Naive B cell (primary cell): ENCODE data around the gene RNU6-7. TPM values are rescaled to one million over a fixed set of nuclear protein-coding genes. Genes with fewer than 3 reads are reported as not detected.

Source experiments
- ATAC-seq, 2 donors: fragments of 150-1000 bp; cut with Tn5 transposase; 2 replicates each; pipeline ENCODE4 v1.10.0; 2021; ENCODE audit warnings: low read depth in 2 of 2, mild to moderate bottlenecking in 2 of 2, moderate library complexity in 2 of 2
- DNase-seq: peaks from one replicate; pipeline ENCODE4 v3.0.0; 2022
- H3K27ac Mint-ChIP-seq, 6 donors: one replicate each; pipeline ENCODE4 v1.8.0; 2020 to 2022; ENCODE audit warnings: mild to moderate bottlenecking in 6 of 6, mixed read lengths in 6 of 6, moderate library complexity in 5 of 6, inconsistent platforms in 2 of 6
- H3K27me3 Mint-ChIP-seq, 3 donors: one replicate each; pipeline ENCODE4 v1.8.0; 2021 to 2022; ENCODE audit warnings: mixed read lengths in 3 of 3, mild to moderate bottlenecking in 1 of 3
- H3K36me3 Mint-ChIP-seq, 2 donors: one replicate each; pipeline ENCODE4 v1.8.0; 2020 to 2022; ENCODE audit warnings: mixed read lengths in 2 of 2, inconsistent platforms in 1 of 2, mild to moderate bottlenecking in 1 of 2
- H3K4me1 Mint-ChIP-seq, 3 donors: one replicate each; pipeline ENCODE4 v1.8.0; 2020 to 2022; ENCODE audit warnings: mixed read lengths in 3 of 3, inconsistent platforms in 1 of 3, mild to moderate bottlenecking in 1 of 3, moderate library complexity in 1 of 3
- H3K4me3 Mint-ChIP-seq, 8 donors: one replicate each; pipeline ENCODE4 v1.8.0; 2020 to 2022; ENCODE audit warnings: mild to moderate bottlenecking in 8 of 8, mixed read lengths in 8 of 8, moderate library complexity in 8 of 8, inconsistent platforms in 2 of 8
- H3K9me3 Mint-ChIP-seq, 7 donors: one replicate each; pipeline ENCODE4 v1.8.0; 2020 to 2022; ENCODE audit warnings: mixed read lengths in 7 of 7, mild to moderate bottlenecking in 5 of 7, inconsistent platforms in 2 of 7, moderate library complexity in 1 of 7
- polyA plus RNA-seq, 6 donors: library from polyadenylated mRNA; unstranded; fragments of 300-500 nt; fragmentation: Illumina TruSeq; gene quantifications; one replicate each; pipeline ENCODE4 v1.2.3, GENCODE V29; 2021; ENCODE audit warnings: low read depth in 6 of 6

RNU6-7 gene
- polyA plus RNA-seq, 6 donors from 2014 or later = not detected

- no peak for ATAC-seq
- DNase-seq = no peak
- H3K4me3 Mint-ChIP-seq = no peak overlapping the region
- peaks cover 4 to 8% (median 4%) of the 10 kb centered on the region in 3 donors for H3K27me3 Mint-ChIP-seq
- H3K36me3 Mint-ChIP-seq = no peaks in the 10 kb centered on the region
- H3K27ac Mint-ChIP-seq = no peak overlapping the region
- peaks cover 0 to 5% (median 3%) of the 10 kb centered on the region in 3 donors for H3K4me1 Mint-ChIP-seq
- H3K9me3 Mint-ChIP-seq = no peaks in the 10 kb centered on the region
Measured at GRCh38 chr14:32211068-32211404, 9.2 kb downstream of the RNU6-7 start.

- H3K4me3 Mint-ChIP-seq = no peak overlapping the region
- H3K36me3 Mint-ChIP-seq = no peaks in the 10 kb centered on the region
- peaks cover 4 to 8% (median 4%) of the 10 kb centered on the region in 3 donors for H3K27me3 Mint-ChIP-seq
- peak overlapping the region in 1 of 6 donors; percentile 89 for H3K27ac Mint-ChIP-seq
- ATAC-seq (no peak), DNase-seq (no peak)
- no peaks in the 10 kb centered on the region for H3K4me1 Mint-ChIP-seq
- H3K9me3 Mint-ChIP-seq = peaks cover 0 to 4% (median 0%) of the 10 kb centered on the region in 7 donors
Measured at GRCh38 chr14:32212833-32213232, 11.0 kb downstream of the RNU6-7 start.

- H3K9me3 Mint-ChIP-seq = peaks cover 0 to 4% (median 0%) of the 10 kb centered on the region in 7 donors
- peak overlapping the region in 2 of 6 donors; percentile 16 to 59 for H3K27ac Mint-ChIP-seq
- peaks cover 4 to 28% (median 10%) of the 10 kb centered on the region in 3 donors for H3K27me3 Mint-ChIP-seq
- DNase-seq = no peak
- no peaks in the 10 kb centered on the region for H3K36me3 Mint-ChIP-seq
- ATAC-seq = no peak
- H3K4me1 Mint-ChIP-seq = no peaks in the 10 kb centered on the region
- H3K4me3 Mint-ChIP-seq = no peak overlapping the region
Measured at GRCh38 chr14:32217301-32217700, 15.5 kb downstream of the RNU6-7 start.

- no peaks in the 10 kb centered on the region for H3K36me3 Mint-ChIP-seq
Measured at GRCh38 chr14:32224737-32225377, 23.0 kb downstream of the RNU6-7 start.

GRCh38 chr14:32225378-32225920 lies 23.6 kb downstream of the RNU6-7 start:
- Mint-ChIP-seq H3K9me3 (no peaks in the 10 kb centered on the region), H3K4me3 (no peak overlapping the region), H3K4me1 (no peaks in the 10 kb centered on the region), H3K27ac (no peak overlapping the region), H3K27me3 (peaks cover 0 to 19% (median 11%) of the 10 kb centered on the region in 3 donors), H3K36me3 (no peaks in the 10 kb centered on the region)
- ATAC-seq (no peak), DNase-seq (no peak)

More at GRCh38 chr14:32224737-32225377, 23.0 kb downstream of the RNU6-7 start:
- no peaks in the 10 kb centered on the region for H3K9me3 Mint-ChIP-seq
- ATAC-seq (peak; percentile 48 to 52), DNase-seq (no peak)
- no peak overlapping the region for H3K4me3 Mint-ChIP-seq
- H3K27me3 Mint-ChIP-seq = peaks cover 0 to 19% (median 11%) of the 10 kb centered on the region in 3 donors
- H3K4me1 Mint-ChIP-seq = no peaks in the 10 kb centered on the region
- no peak overlapping the region for H3K27ac Mint-ChIP-seq

GRCh38 chr14:32226056-32226455 lies 24.2 kb downstream of the RNU6-7 start:
- ATAC-seq = no peak
- H3K27me3 Mint-ChIP-seq = peaks cover 0 to 19% (median 11%) of the 10 kb centered on the region in 3 donors

GRCh38 chr14:32230181-32230580 lies 28.3 kb downstream of the RNU6-7 start:
- Mint-ChIP-seq H3K36me3 (no peaks in the 10 kb centered on the region), H3K4me3 (no peak overlapping the region), H3K27ac (no peak overlapping the region), H3K4me1 (no peaks in the 10 kb centered on the region), H3K27me3 (no peaks in the 10 kb centered on the region), H3K9me3 (peaks cover 0 to under 1% (median 0%) of the 10 kb centered on the region in 7 donors)
- ATAC-seq (no peak), DNase-seq (no peak)

More at GRCh38 chr14:32226056-32226455, 24.2 kb downstream of the RNU6-7 start:
- DNase-seq = no peak
- H3K4me1 Mint-ChIP-seq = no peaks in the 10 kb centered on the region
- H3K36me3 Mint-ChIP-seq = no peaks in the 10 kb centered on the region
- no peaks in the 10 kb centered on the region for H3K9me3 Mint-ChIP-seq
- H3K4me3 Mint-ChIP-seq = no peak overlapping the region
- no peak overlapping the region for H3K27ac Mint-ChIP-seq

- ATAC-seq (no peak), DNase-seq (no peak)
- H3K4me3 Mint-ChIP-seq = no peak overlapping the region
- H3K27me3 Mint-ChIP-seq = no peaks in the 10 kb centered on the region
- peaks cover 0 to 1% (median 0%) of the 10 kb centered on the region in 7 donors for H3K9me3 Mint-ChIP-seq
- no peaks in the 10 kb centered on the region for H3K36me3 Mint-ChIP-seq
- no peaks in the 10 kb centered on the region for H3K4me1 Mint-ChIP-seq
- no peak overlapping the region for H3K27ac Mint-ChIP-seq
Measured at GRCh38 chr14:32230695-32231280, 28.9 kb downstream of the RNU6-7 start.

DNA sequence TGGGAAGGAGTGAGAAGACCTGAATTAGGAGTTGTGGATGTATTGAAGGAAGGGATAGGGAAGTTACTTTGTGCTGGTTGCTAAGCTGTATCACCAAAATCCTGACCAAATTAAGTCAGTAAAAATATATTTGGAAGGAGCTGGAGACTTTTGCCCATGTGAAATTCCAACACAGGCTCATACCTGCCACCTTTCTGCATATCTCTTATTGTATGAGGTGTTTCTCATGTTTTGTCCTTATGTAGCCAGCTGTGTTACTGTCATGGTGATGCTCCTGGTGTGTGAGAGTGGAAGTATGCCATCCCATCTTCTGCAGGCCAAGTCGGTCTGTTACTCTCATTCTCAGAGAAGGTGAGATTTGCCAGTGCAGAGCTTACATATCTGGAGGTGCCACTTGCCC lies 30.6 kb downstream of the RNU6-7 start:
- H3K27me3 Mint-ChIP-seq = no peaks in the 10 kb centered on the region
- H3K36me3 Mint-ChIP-seq = no peaks in the 10 kb centered on the region
- DNase-seq = no peak
- H3K27ac Mint-ChIP-seq = peak overlapping the region in 1 of 6 donors; percentile 5
- H3K9me3 Mint-ChIP-seq = peaks cover 0 to 2% (median 0%) of the 10 kb centered on the region in 7 donors
- H3K4me3 Mint-ChIP-seq = no peak overlapping the region
- ATAC-seq = no peak
- H3K4me1 Mint-ChIP-seq = no peaks in the 10 kb centered on the region

DNA sequence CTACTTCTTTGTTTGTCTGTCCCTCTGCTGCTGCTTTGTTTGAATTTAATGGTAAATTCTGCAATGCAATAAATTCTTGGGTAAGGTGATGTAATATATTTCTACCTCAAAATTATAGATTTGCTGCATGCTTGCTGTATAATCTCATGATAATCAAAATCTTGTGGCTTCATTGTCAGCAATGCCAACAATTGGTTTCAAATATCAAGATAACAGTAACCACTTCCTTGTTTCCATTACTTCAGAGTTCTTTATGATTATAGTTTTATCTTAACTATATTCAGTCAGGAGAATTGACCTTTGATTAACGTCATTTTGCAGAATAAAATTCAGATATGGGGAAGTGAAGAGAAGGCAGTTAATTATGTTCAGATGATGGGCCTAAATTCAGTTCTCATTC lies 31.4 kb downstream of the RNU6-7 start:
- no peaks in the 10 kb centered on the region for H3K4me1 Mint-ChIP-seq
- H3K4me3 Mint-ChIP-seq = no peak overlapping the region
- H3K9me3 Mint-ChIP-seq = peaks cover 0 to 2% (median 0%) of the 10 kb centered on the region in 7 donors
- no peak for DNase-seq
- H3K27ac Mint-ChIP-seq = no peak overlapping the region
- no peaks in the 10 kb centered on the region for H3K27me3 Mint-ChIP-seq
- ATAC-seq = no peak
- H3K36me3 Mint-ChIP-seq = no peaks in the 10 kb centered on the region

GRCh38 chr14:32244404-32244803 lies 42.6 kb downstream of the RNU6-7 start:
- Mint-ChIP-seq H3K36me3 (peaks cover 0 to 7% of the 10 kb centered on the region in 2 donors), H3K9me3 (peaks cover 0 to 5% (median under 1%) of the 10 kb centered on the region in 7 donors), H3K27ac (peak overlapping the region in 1 of 6 donors; percentile 7), H3K4me1 (no peaks in the 10 kb centered on the region), H3K4me3 (no peak overlapping the region), H3K27me3 (peaks cover 0 to 11% (median 0%) of the 10 kb centered on the region in 3 donors)
- DNase-seq (no peak), ATAC-seq (no peak)

GRCh38 chr14:32246751-32247150 lies 44.9 kb downstream of the RNU6-7 start:
- no peaks in the 10 kb centered on the region for H3K4me1 Mint-ChIP-seq
- H3K27ac Mint-ChIP-seq = no peak overlapping the region
- no peak for DNase-seq
- H3K27me3 Mint-ChIP-seq = no peaks in the 10 kb centered on the region
- no peaks in the 10 kb centered on the region for H3K36me3 Mint-ChIP-seq
- no peaks in the 10 kb centered on the region for H3K9me3 Mint-ChIP-seq
- no peak for ATAC-seq
- H3K4me3 Mint-ChIP-seq = peak overlapping the region in 1 of 8 donors; percentile 0

DNA sequence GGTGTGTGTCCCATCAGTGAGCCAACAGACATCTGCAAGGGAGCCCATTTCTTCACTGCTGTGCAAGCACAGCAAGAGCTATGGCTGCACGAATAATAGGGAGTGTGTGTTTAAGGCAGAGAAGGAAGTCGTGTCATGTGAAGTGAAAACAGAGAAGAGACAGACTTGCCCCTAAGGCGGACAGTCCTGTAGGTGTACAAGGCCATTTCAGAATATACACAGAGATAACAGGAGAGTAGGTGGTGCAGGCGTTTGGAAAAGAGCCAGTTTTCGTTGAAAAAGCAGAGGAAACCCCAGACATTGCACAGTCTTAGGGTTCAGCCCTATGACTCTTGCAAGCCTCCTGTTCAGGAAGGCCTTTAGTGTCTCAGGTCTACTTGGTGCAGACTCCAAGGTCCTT lies 47.5 kb downstream of the RNU6-7 start:
- no peak for ATAC-seq
- no peaks in the 10 kb centered on the region for H3K4me1 Mint-ChIP-seq
- no peak overlapping the region for H3K4me3 Mint-ChIP-seq
- no peaks in the 10 kb centered on the region for H3K36me3 Mint-ChIP-seq
- no peaks in the 10 kb centered on the region for H3K9me3 Mint-ChIP-seq
- no peaks in the 10 kb centered on the region for H3K27me3 Mint-ChIP-seq
- H3K27ac Mint-ChIP-seq = no peak overlapping the region
- no peak for DNase-seq

DNA sequence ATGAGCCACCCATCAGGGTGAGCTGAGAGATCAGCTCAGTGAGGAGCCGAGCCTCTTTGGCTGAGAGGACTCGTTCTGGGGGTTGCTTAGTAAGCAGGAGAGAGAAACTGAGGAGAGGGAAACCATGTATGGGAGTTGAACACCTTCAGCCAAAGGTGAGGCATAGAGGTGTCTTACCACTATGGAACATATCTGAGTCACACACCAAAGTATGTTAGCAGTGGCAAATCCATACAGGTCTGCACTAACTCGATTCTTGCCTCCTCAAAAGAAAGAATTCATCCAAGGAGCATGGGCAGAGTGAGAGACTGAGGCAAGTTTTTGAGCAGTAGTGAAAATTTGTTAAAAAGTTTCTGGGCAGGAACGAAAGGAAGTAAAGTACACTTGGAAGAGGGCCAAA lies 47.9 kb downstream of the RNU6-7 start:
- Mint-ChIP-seq H3K36me3 (no peaks in the 10 kb centered on the region), H3K4me3 (no peak overlapping the region), H3K27me3 (no peaks in the 10 kb centered on the region), H3K9me3 (no peaks in the 10 kb centered on the region), H3K27ac (no peak overlapping the region), H3K4me1 (no peaks in the 10 kb centered on the region)
- ATAC-seq (no peak), DNase-seq (no peak)
